ENCODE measurements around the gene STARD9. TPM values are rescaled to one million over a fixed set of nuclear protein-coding genes. Genes with fewer than 3 reads are reported as not detected.

The STARD9 gene
- total RNA-seq, 2 donors from 2014 or later, result 6.5 to 7.4 TPM

DNA sequence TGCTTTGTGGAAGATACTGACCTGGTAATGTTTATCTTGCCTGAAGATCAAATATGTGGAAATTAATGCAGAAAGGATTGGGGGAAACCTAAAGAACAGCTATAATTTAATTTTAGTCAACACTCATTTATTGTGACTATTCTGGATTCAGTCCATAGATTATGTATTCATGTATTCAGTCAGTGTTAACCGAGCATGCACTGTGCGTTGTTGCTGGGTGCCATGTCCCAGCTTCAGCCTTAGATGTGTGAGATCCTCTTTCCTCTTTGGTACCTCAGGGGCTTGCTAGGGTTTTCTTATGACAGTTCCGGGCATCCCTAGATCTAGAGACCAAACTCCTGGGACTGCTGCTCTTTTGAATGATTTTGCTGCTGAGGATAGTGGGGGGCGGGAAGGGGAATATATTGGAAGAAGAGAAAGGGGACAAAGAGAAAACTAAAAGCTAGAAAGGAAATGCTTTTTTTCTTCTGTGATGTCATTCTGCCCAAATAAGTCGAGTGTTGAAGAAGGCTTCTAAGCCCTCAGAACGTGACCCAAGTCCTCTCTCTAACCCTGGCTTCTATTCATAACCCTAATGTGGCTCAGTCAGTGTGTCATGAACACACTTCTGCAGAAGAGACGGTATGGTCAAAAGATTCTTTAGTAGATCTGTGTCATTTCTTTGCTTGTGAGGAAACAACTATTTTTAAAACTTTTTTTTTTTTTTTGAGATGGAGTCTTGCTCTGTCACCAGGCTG lies 33.5 kb downstream of the STARD9 start:
- DNase-seq (ENCODE audit: low spot score in 2 of 2) (no peak), ATAC-seq (peak; percentile 55 to 59)
- peak overlapping the region; percentile 22 to 75 for H3K27ac Mint-ChIP-seq
- no peaks in the 10 kb centered on the region for H3K9me3 Mint-ChIP-seq
- H3K36me3 Mint-ChIP-seq, result no peaks in the 10 kb centered on the region

- no peak for DNase-seq (ENCODE audit: low spot score in 2 of 2)
- no peaks in the 10 kb centered on the region for H3K36me3 Mint-ChIP-seq
- H3K27ac Mint-ChIP-seq, result no peak overlapping the region
- no peak for ATAC-seq
- no peaks in the 10 kb centered on the region for H3K9me3 Mint-ChIP-seq
These were observed 36.1 kb downstream of the STARD9 start for GRCh38 chr15:42611532-42611931.

DNA sequence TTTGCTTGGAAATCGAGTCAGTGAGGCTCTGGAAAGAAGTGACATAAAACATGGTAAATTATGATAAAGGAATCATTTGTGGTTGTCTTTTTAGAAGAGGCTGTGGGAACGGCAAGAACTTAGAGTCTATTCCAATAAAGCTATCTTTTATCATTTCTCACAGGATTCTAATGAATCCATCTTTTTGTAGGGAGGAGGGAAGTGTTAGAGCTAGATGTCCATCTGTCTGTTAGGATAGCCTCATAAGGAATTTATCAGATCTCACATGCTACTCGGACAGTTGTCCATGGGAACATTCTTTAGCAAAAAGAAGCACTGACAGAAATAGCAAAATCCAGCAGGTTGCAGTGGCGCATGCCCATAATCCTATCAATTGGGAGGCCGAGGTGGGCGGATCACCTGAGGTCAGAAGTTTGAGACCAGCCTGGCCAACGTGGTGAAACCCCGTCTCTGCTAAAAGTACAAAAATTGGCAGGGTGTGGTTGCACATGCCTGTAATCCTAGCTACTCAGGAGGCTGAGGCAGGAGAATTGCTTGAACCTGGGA lies 37.0 kb downstream of the STARD9 start:
- no peaks in the 10 kb centered on the region for H3K36me3 Mint-ChIP-seq
- H3K27ac Mint-ChIP-seq, result no peak overlapping the region
- H3K9me3 Mint-ChIP-seq, result no peaks in the 10 kb centered on the region
- DNase-seq (ENCODE audit: low spot score in 2 of 2) (no peak), ATAC-seq (no peak)

- DNase-seq (ENCODE audit: low spot score in 2 of 2) (no peak), ATAC-seq (no peak)
- no peak overlapping the region for H3K27ac Mint-ChIP-seq
- no peaks in the 10 kb centered on the region for H3K9me3 Mint-ChIP-seq
- H3K36me3 Mint-ChIP-seq, result no peaks in the 10 kb centered on the region
These were observed 40.7 kb downstream of the STARD9 start for GRCh38 chr15:42616107-42616506.

- ATAC-seq, result no peak
- no peaks in the 10 kb centered on the region for H3K9me3 Mint-ChIP-seq
- H3K27ac Mint-ChIP-seq, result no peak overlapping the region
- no peaks in the 10 kb centered on the region for H3K36me3 Mint-ChIP-seq
- DNase-seq (ENCODE audit: low spot score in 2 of 2), result no peak
These were observed 44.4 kb downstream of the STARD9 start for GRCh38 chr15:42619656-42620371.

GRCh38 chr15:42621386-42621785 lies 46.0 kb downstream of the STARD9 start:
- no peaks in the 10 kb centered on the region for H3K9me3 Mint-ChIP-seq
- H3K36me3 Mint-ChIP-seq, result no peaks in the 10 kb centered on the region
- ATAC-seq, result no peak
- no peak overlapping the region for H3K27ac Mint-ChIP-seq
- no peak for DNase-seq (ENCODE audit: low spot score in 2 of 2)

DNA sequence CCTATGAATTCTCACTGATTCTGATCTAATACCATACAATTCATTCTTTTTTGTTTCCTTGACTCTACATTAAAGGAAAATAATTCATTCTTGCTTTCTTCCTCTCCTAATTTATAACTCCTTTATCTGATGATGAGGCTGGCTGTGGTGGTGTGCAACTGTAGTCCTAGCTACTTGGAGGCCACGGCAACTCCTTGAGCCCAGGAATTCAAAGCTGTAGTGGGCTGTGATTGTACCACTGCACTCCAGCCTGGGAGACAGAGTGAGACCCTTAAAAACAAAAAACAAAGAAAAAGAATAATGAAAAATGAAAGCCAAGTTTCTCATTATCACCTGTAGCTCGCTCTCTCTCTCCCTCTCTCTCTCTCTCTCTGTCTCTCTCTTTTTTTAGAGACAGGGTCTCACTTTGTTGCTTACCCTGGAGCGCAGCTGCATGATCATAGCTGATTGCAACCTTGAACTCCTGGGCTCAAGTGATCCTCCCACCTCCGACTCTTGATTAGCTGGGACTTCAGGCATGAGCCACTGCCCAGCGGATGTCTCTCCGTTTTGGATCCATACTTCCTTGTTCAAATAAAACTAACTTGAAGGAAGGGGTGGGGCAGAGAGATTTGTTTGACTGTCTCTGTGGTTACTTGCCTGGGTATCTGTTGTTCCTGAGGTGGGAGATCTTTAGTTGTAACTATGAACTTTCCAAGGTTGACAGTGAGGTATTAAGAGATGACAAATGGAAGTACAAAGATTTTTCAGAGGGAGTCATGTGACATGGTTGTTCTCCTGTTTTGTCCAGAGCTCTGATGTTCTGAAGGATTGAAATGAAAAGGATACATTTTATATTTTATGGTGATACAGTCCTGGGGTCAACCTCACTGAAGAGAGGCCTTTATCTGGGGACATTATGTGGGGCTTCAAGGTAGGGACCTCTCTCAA lies 46.9 kb downstream of the STARD9 start:
- no peak overlapping the region for H3K27ac Mint-ChIP-seq
- no peaks in the 10 kb centered on the region for H3K9me3 Mint-ChIP-seq
- no peak for ATAC-seq
- H3K36me3 Mint-ChIP-seq, result no peaks in the 10 kb centered on the region
- DNase-seq (ENCODE audit: low spot score in 2 of 2), result no peak

GRCh38 chr15:42623951-42624350 lies 48.5 kb downstream of the STARD9 start:
- no peak for ATAC-seq
- Mint-ChIP-seq H3K36me3 (no peaks in the 10 kb centered on the region), H3K9me3 (no peaks in the 10 kb centered on the region), H3K27ac (no peak overlapping the region)
- no peak for DNase-seq (ENCODE audit: low spot score in 2 of 2)

- Mint-ChIP-seq H3K27ac (no peak overlapping the region), H3K9me3 (no peaks in the 10 kb centered on the region), H3K36me3 (no peaks in the 10 kb centered on the region)
- ATAC-seq, result no peak
- no peak for DNase-seq (ENCODE audit: low spot score in 2 of 2)
These were observed 52.1 kb downstream of the STARD9 start for GRCh38 chr15:42627485-42627884.

GRCh38 chr15:42628761-42629160 lies 53.4 kb downstream of the STARD9 start:
- Mint-ChIP-seq H3K9me3 (no peaks in the 10 kb centered on the region), H3K27ac (no peak overlapping the region), H3K36me3 (no peaks in the 10 kb centered on the region)
- no peak for DNase-seq (ENCODE audit: low spot score in 2 of 2)
- ATAC-seq, result no peak

GRCh38 chr15:42632105-42632675 lies 56.8 kb downstream of the STARD9 start:
- Mint-ChIP-seq H3K9me3 (no peaks in the 10 kb centered on the region), H3K36me3 (no peaks in the 10 kb centered on the region), H3K27ac (no peak overlapping the region)
- ATAC-seq (no peak), DNase-seq (ENCODE audit: low spot score in 2 of 2) (no peak)

- no peak for DNase-seq (ENCODE audit: low spot score in 2 of 2)
- Mint-ChIP-seq H3K9me3 (no peaks in the 10 kb centered on the region), H3K36me3 (peaks cover 0 to 5% of the 10 kb centered on the region in 2 donors), H3K27ac (no peak overlapping the region)
- ATAC-seq, result no peak
These were observed 64.7 kb downstream of the STARD9 start for GRCh38 chr15:42640109-42640508.

DNA sequence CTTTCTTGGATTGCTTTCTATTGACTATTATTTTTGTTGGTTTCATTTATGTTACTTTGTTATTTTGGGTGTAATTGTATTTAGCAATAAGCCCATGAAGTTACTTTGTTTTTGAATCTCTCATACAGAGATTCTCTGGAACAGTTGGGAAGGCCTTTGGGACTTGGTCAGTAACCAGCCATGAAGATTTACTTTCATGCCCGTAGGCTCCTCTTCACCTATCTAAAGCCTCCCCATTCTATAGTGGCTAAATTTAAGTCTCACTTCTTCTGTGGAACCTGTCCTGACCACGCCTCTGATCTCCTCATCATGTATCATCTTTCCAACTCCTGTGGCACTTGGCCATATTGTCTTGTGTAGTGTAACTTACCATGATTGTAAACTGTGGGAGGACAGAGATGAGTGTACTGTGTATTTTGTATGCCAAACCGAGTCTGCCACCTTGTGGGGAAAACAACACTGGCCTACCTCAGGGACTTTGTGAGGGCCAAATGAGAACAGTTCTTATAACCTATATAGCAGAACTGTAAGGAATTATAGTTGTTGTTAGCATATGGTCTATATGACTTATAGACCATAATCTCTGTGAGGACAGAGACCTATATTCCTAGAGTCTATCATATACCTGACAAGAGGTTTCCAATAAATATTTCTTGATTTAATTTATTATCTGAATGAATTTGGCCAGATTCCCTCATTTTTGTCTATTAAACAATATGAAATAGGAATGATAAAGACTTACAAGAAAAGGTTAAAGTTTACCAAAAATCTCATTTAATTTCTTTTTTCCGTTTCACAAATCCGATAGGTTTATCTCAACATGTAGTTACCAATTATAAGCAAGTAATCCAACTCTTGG lies 75.0 kb downstream of the STARD9 start:
- peak overlapping the region in 1 of 2 donors; percentile 14 for H3K27ac Mint-ChIP-seq

DNA sequence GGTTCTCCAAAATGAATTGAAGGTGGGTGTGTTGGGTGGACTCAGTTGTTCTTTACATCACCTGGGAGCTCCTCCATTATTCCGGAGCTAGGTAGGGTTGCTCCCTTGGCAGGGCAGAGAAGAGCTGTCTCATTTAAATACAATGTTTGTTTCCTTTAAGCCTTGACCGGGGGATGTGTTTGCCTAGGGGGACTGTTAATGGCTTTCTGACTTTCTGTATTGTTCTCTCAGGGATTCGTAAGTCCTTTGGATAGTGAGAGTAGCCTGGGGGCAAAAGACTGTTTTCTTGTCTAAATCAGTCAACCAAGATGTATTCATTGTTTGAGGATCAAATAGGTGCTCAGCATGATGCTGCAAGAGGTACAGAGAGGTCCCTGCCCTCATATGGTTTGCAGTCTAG lies 90.4 kb downstream of the STARD9 start:
- no peaks in the 10 kb centered on the region for H3K36me3 Mint-ChIP-seq
- H3K9me3 Mint-ChIP-seq, result no peaks in the 10 kb centered on the region
- DNase-seq (ENCODE audit: low spot score in 2 of 2) (no peak), ATAC-seq (no peak)
- H3K27ac Mint-ChIP-seq, result no peak overlapping the region

More for the DNA sequence above, 75.0 kb downstream of the STARD9 start:
- Mint-ChIP-seq H3K9me3 (no peaks in the 10 kb centered on the region), H3K36me3 (no peaks in the 10 kb centered on the region)
- peak in 1 of 2 donors; percentile 64 for DNase-seq (ENCODE audit: low spot score in 2 of 2)
- ATAC-seq, result peak; percentile 100

DNA sequence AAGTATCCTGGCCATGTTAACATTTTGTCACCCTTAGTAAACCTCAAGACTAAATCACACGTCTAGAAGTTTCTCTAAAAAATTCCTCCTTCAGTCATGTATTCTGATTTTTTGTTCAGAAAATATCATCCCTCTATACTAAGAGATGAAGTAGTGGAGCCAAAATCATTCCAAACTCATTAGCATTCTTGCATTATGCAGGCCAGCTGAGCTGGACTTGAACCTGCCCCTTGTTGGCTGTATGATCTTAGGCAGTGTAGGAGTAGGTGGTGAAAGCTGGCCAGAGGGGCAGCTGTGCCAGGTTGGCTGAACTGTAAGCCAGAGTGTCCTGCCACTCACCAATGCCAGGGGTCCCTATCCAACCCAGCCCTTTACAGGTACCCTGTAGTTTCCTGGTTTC lies 92.4 kb downstream of the STARD9 start:
- DNase-seq (ENCODE audit: low spot score in 2 of 2) (no peak), ATAC-seq (no peak)
- Mint-ChIP-seq H3K27ac (no peak overlapping the region), H3K36me3 (no peaks in the 10 kb centered on the region), H3K9me3 (no peaks in the 10 kb centered on the region)

DNA sequence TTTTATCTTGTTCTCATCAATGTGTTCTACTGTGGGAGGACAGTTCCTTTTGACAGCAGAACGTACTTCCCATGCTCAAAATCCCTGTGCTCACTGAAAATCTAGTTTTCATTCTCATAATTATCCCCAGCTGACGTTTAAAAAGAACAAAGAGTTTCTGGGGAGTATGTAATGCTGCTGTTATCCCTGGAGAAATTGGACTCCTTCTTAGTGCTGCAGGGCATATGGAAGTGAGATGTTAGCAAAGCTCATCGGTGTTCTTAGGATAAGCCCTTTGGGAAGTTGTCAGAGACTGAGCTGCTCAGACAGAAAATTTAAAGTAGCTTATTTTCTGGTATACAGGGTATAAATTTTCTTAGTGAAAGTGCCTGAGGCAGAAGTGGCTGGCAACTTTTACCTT lies 95.0 kb downstream of the STARD9 start:
- ATAC-seq (no peak), DNase-seq (ENCODE audit: low spot score in 2 of 2) (no peak)
- Mint-ChIP-seq H3K36me3 (no peaks in the 10 kb centered on the region), H3K9me3 (no peaks in the 10 kb centered on the region), H3K27ac (peak overlapping the region in 1 of 2 donors; percentile 27)

All from activated naive CD4-positive, alpha-beta T cell treated with anti-CD3 and anti-CD28 coated beads, Interleukin-2, amount 50 U/mL, for 72 hours (primary cell).